Stimulated activated CD8-positive, alpha-beta memory T cell treated with anti-CD3 and anti-CD28 coated beads, Interleukin-7, amount 100 ng/mL, for 24 hours (primary cell): ENCODE results near the gene PCDH1.

ENCODE experiments used
- DNase-seq: peaks from one replicate; pipeline ENCODE4 v3.0.0-alpha.2; 2020; ENCODE audit warnings: low read depth

Gene PCDH1

GRCh38 chr5:141873933-141874261 lies 4.3 kb downstream of the PCDH1 start:
- no peak for DNase-seq

- DNase-seq = no peak
Measured at GRCh38 chr5:141872496-141873356, 5.5 kb downstream of the PCDH1 start.

- no peak for DNase-seq
Measured at GRCh38 chr5:141871870-141872269, 6.3 kb downstream of the PCDH1 start.

GRCh38 chr5:141870871-141871270 lies 7.3 kb downstream of the PCDH1 start:
- no peak for DNase-seq

- no peak for DNase-seq
Measured at GRCh38 chr5:141870228-141870627, 8.0 kb downstream of the PCDH1 start.

GRCh38 chr5:141869514-141869913 lies 8.7 kb downstream of the PCDH1 start:
- DNase-seq = no peak

GRCh38 chr5:141869040-141869439 lies 9.2 kb downstream of the PCDH1 start:
- DNase-seq = no peak

- DNase-seq = no peak
Measured at GRCh38 chr5:141868541-141868940, 9.7 kb downstream of the PCDH1 start.

GRCh38 chr5:141867651-141868050 lies 10.6 kb downstream of the PCDH1 start:
- DNase-seq = no peak

- DNase-seq = no peak
Measured at GRCh38 chr5:141867139-141867538, 11.1 kb downstream of the PCDH1 start.

GRCh38 chr5:141866096-141866495 lies 12.1 kb downstream of the PCDH1 start:
- no peak for DNase-seq

- DNase-seq = no peak
Measured at GRCh38 chr5:141865406-141865805, 12.8 kb downstream of the PCDH1 start.

- no peak for DNase-seq
Measured at GRCh38 chr5:141864371-141865370, 13.5 kb downstream of the PCDH1 start.

GRCh38 chr5:141863569-141864178 lies 14.5 kb downstream of the PCDH1 start:
- no peak for DNase-seq

- DNase-seq = no peak
Measured at GRCh38 chr5:141862936-141863543, 15.2 kb downstream of the PCDH1 start.

GRCh38 chr5:141861194-141861593 lies 17.0 kb downstream of the PCDH1 start:
- DNase-seq = no peak

- no peak for DNase-seq
Measured at GRCh38 chr5:141858079-141858765, 20.0 kb downstream of the PCDH1 start.

- no peak for DNase-seq
Measured at GRCh38 chr5:141857226-141857625, 21.0 kb downstream of the PCDH1 start.

GRCh38 chr5:141856037-141856790 lies 22.0 kb downstream of the PCDH1 start:
- no peak for DNase-seq

- no peak for DNase-seq
Measured at GRCh38 chr5:141855265-141856036, 22.8 kb downstream of the PCDH1 start.
